Astrocyte of the cerebellum (primary cell): ENCODE measurements around the gene MEF2C.

Source experiments
- DNase-seq: peaks from one replicate; pipeline ENCODE4 v3.0.0-alpha.2; 2011; ENCODE audit warnings: low read depth
- H3K4me3 ChIP-seq: 2 replicates; pipeline ENCODE4 v1.5.1; 2011; ENCODE audit warnings: mild to moderate bottlenecking, low read depth, low read length, moderate library complexity
- in situ Hi-C: cut with HindIII; loops from 2 replicates; pipeline ENCODE4 v1.10.0; 2017; ENCODE audit warnings: low sequenced_read_pairs
- TF ChIP-seq, protein P1 (sequence below): IDR thresholded peaks from 2 replicates; pipeline ENCODE4 v1.5.1; 2012; ENCODE audit warnings: low read length, low read depth, moderate library complexity, mild to moderate bottlenecking; ENCODE audit errors: missing control alignments

The MEF2C gene

DNA sequence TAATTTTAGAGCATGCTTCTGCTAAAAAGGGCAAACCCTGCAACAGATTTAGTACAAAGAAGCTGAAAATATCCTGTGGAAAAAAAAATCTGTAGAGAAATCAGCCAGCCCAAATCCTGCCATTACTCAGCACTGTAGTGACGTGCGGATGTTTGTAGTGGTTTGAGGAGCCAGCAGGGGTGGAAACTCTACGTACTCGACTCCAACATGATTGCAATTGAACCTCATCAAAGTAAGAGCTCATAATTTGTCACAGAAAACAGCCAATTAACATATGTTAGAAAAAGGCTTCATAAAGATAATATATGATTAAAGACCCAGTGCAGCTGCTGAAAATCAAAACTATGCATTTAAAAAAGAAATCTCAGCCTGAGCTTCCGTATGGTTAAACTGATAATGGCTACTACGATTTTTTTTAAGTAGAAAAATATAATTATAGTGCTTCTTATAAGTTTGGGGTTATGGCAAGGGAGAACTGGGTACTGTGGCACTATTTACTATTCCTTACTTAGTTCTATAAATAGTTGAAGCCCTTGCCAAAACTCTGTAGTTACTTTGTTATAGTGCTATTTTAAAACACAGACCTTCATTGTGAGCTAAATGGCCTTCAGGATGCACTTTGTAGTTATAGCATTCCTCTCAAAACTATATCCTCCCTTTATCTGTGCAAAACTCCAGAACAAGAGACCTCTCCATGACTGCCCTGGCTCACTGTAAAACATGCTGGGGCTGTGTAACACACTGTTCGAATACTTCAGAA is 49.4 kb downstream of the MEF2C start:
- H3K4me3 ChIP-seq, result no peak overlapping the region
- TF ChIP-seq, protein P1, sequence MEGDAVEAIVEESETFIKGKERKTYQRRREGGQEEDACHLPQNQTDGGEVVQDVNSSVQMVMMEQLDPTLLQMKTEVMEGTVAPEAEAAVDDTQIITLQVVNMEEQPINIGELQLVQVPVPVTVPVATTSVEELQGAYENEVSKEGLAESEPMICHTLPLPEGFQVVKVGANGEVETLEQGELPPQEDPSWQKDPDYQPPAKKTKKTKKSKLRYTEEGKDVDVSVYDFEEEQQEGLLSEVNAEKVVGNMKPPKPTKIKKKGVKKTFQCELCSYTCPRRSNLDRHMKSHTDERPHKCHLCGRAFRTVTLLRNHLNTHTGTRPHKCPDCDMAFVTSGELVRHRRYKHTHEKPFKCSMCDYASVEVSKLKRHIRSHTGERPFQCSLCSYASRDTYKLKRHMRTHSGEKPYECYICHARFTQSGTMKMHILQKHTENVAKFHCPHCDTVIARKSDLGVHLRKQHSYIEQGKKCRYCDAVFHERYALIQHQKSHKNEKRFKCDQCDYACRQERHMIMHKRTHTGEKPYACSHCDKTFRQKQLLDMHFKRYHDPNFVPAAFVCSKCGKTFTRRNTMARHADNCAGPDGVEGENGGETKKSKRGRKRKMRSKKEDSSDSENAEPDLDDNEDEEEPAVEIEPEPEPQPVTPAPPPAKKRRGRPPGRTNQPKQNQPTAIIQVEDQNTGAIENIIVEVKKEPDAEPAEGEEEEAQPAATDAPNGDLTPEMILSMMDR, result no peak
- peak; percentile 66 for DNase-seq
- in situ Hi-C loops, result no loop called here

DNA sequence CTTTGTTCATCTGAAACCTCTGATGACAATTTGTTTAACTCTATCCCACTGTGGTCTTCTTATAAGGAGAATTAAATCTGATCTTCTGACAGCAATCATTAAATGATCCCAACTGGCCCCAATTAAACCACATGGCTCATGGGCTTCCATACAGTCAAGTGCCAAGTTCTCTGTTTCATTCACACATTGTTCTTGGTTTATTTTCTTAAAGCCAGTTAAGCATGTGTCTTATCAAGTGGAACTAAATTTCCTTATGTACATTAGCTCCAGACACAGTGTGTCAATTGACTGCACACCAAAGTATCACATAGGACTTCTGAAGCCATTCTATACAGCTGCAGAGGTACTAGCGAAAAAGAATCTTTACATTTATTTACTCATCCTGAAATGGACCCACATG is 51.2 kb downstream of the MEF2C start:
- in situ Hi-C loops, result no loop called here
- TF ChIP-seq, protein P1, result no peak
- DNase-seq, result no peak
- no peak overlapping the region for H3K4me3 ChIP-seq

DNA sequence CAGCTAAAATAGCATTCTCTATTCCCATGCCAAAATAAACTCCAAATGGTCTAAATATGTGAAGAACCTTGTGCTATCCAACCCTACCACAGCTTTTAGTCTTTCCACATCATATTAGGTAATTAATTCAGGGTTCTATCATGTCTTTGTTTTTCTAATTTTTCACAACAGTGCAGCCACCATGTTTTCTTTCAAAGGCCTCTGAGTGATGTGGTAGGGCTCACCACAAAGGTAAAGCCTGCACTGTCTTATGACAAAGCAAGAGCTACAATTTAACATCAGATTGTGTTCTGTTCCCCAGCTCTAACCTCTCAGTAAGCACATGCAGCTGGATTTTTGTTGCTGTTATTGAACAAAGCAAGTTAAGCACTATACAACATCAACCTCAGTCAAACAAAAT is 52.4 kb downstream of the MEF2C start:
- in situ Hi-C loops, result no loop called here
- H3K4me3 ChIP-seq, result no peak overlapping the region
- TF ChIP-seq, protein P1, result no peak
- no peak for DNase-seq

DNA sequence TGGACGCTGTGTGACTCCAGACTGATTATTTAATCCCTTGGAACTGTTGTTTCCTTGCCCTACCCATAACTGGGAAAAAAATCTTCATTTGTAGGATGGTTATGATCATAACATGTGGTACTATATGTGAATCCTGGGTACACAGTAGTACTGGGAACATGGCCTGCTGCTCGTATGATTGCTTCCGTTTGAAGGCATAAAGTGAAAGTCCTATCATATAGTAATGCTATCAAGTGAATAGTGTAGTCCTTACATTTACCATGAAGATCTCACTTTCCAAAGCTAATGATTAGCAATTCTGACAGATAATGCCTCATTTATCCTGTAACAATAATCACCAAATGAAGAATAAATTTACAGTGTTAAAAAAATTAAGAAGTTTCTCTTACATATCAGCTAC is 53.2 kb downstream of the MEF2C start:
- DNase-seq, result no peak
- in situ Hi-C loops, result no loop called here
- no peak overlapping the region for H3K4me3 ChIP-seq
- TF ChIP-seq, protein P1, result no peak

DNA sequence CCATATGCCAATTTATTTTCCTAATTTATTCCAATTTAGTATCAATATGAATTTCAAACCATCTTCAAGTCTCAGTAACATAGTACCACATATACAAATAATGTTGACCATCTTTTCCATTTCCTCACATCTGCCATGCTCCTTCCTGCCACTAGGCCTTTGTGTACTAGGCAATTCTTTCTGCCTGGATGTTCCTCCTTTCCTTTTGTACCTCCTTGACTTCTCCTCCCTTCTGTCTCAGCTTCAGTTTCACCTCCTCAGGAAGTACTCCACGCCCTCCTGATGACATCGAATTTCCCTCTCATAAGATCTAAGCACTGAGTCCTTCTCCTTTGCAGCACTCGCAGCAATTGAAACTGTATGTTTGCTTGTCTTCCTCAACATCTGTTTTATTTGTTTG is 53.9 kb downstream of the MEF2C start:
- no peak for DNase-seq
- TF ChIP-seq, protein P1, result no peak
- H3K4me3 ChIP-seq, result no peak overlapping the region
- in situ Hi-C loops, result no loop called here

DNA sequence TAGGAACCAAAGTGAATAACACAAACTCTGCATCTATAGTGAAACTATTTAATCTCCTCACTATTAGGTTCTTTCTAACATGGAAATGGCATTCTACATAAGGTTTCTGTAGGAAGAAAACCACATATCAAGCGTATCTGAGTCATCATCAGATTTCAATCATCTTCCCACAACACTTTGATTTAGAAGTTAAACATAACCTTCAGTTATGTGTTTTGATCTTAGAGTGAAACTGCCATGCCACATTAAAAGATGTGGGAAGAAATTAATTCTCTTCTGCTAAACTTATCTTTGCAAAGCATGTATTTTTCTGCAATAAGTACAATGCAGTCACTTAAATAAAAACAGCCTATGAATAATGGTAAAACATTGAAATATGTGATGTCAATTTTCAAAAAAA is 55.0 kb downstream of the MEF2C start:
- in situ Hi-C loops, result no loop called here
- TF ChIP-seq, protein P1, result no peak
- H3K4me3 ChIP-seq, result no peak overlapping the region
- no peak for DNase-seq
